ENCODE measurements around the gene ANKS1A.

The ANKS1A gene

GRCh38 chr6:35073211-35073610, 184.2 kb downstream of the ANKS1A start:
- DNase-seq, result no peak

- no peak for DNase-seq
These were observed 184.9 kb downstream of the ANKS1A start for GRCh38 chr6:35073766-35074471.

GRCh38 chr6:35076997-35077712, 188.1 kb downstream of the ANKS1A start:
- DNase-seq, result no peak

GRCh38 chr6:35077713-35078105, 188.7 kb downstream of the ANKS1A start:
- DNase-seq, result no peak

- DNase-seq, result no peak
These were observed 189.3 kb downstream of the ANKS1A start for GRCh38 chr6:35078226-35078850.

- DNase-seq, result no peak
These were observed 189.8 kb downstream of the ANKS1A start for GRCh38 chr6:35078896-35079295.

- DNase-seq, result no peak
These were observed 190.4 kb downstream of the ANKS1A start for GRCh38 chr6:35079311-35080000.

GRCh38 chr6:35080016-35080680, 191.1 kb downstream of the ANKS1A start:
- DNase-seq, result no peak

- DNase-seq, result no peak
These were observed 191.9 kb downstream of the ANKS1A start for GRCh38 chr6:35080821-35081425.

- no peak for DNase-seq
These were observed 192.4 kb downstream of the ANKS1A start for GRCh38 chr6:35081426-35081851.

- no peak for DNase-seq
These were observed 193.1 kb downstream of the ANKS1A start for GRCh38 chr6:35082046-35082732.

- DNase-seq, result no peak
These were observed 193.8 kb downstream of the ANKS1A start for GRCh38 chr6:35082733-35083403.

- no peak for DNase-seq
These were observed 194.5 kb downstream of the ANKS1A start for GRCh38 chr6:35083507-35083906.

GRCh38 chr6:35084041-35084491, 195.0 kb downstream of the ANKS1A start:
- no peak for DNase-seq

- DNase-seq, result no peak
These were observed 195.6 kb downstream of the ANKS1A start for GRCh38 chr6:35084511-35085203.

GRCh38 chr6:35085359-35086281, 196.6 kb downstream of the ANKS1A start:
- no peak for DNase-seq

- no peak for DNase-seq
These were observed 197.2 kb downstream of the ANKS1A start for GRCh38 chr6:35086282-35086632.

GRCh38 chr6:35086636-35087360, 197.7 kb downstream of the ANKS1A start:
- no peak for DNase-seq
